SH-SY5Y (cell line): Measurements from ENCODE around the gene ENDOD1.

Experiments
- GATA2 ChIP-seq: IDR thresholded peaks from 2 replicates; pipeline ENCODE4 v1.6.1; 2011; ENCODE audit warnings: mild to moderate bottlenecking, low read depth, low read length
- GATA3 ChIP-seq: IDR thresholded peaks from 2 replicates; pipeline ENCODE4 v1.6.1; 2011; ENCODE audit warnings: low read depth, mild to moderate bottlenecking, low read length, moderate library complexity

DNA sequence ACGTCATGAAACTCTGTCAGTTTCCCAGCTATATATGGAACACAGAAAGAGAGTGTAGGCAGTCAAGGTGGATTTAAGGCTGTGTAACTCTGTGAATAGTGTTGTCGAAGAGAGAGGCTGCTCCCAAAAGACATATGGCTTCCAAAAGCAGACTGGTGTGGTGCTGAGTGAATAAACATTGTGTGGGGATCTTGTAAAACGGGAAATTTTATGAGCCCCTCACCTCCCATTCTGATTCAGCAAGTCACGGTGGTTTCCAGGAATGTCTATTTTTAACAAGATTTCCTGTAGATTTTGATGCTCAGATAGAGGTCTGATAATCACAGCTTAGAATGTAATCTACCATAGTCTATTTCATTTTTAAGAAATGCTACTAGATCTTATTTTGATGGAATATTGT, 73.5 kb downstream of the ENDOD1 start:
- TF ChIP-seq GATA3, result no peak
- TF ChIP-seq GATA2, result no peak
